Uterus (tissue), 4 donors: ENCODE data around the gene TMEM59L. TPM values are rescaled to one million over a fixed set of nuclear protein-coding genes. Genes with fewer than 3 reads are reported as not detected.

Experiments
- DNase-seq, 2 donors: peaks; one replicate each; pipeline ENCODE4 v3.0.0-alpha.2; 2019 to 2020
- H3K27ac ChIP-seq, 2 donors: fragments of 200-600 bp; sonication (generic); 1 replicate in 1 of 2; 2 replicates in 1 of 2; pipeline ENCODE4 v1.5.1; 2016 to 2018
- H3K27me3 ChIP-seq, 2 donors: fragments of 200-600 bp; sonication (generic); one replicate each; pipeline ENCODE4 v1.5.1; 2018 to 2019; ENCODE audit warnings: control low read depth in 1 of 2
- H3K36me3 ChIP-seq, 2 donors: fragments of 200-600 bp; sonication (generic); one replicate each; pipeline ENCODE4 v1.5.1; 2019; ENCODE audit warnings: control low read depth in 1 of 2
- H3K4me1 ChIP-seq, 2 donors: fragments of 200-600 bp; sonication (generic); one replicate each; pipeline ENCODE4 v1.5.1; 2018 to 2019; ENCODE audit warnings: control low read depth in 1 of 2
- H3K4me3 ChIP-seq, 2 donors: fragments of 200-600 bp; sonication (generic); 1 replicate in 1 of 2; 2 replicates in 1 of 2; pipeline ENCODE4 v1.5.1; 2018 to 2019; ENCODE audit warnings: mild to moderate bottlenecking in 1 of 2
- H3K9me3 ChIP-seq, 2 donors: fragments of 200-600 bp; sonication (generic); one replicate each; pipeline ENCODE4 v1.5.1; 2019; ENCODE audit warnings: control low read depth in 1 of 2
- CTCF ChIP-seq, 4 experiments: fragments of 200-600 bp in 2 of 4; fragments of 450-650 bp in 2 of 4; sonication (generic) in 2 of 4; IDR thresholded peaks; one replicate each; pipeline ENCODE4 v1.5.1; 2016 to 2019; ENCODE audit warnings: antibody characterized with exemption in 4 of 4, mild to moderate bottlenecking in 2 of 4, moderate library complexity in 1 of 4
- POLR2A ChIP-seq, 2 donors: fragments of 450-650 bp; IDR thresholded peaks; one replicate each; pipeline ENCODE4 v1.6.1; 2016; ENCODE audit warnings: antibody characterized with exemption in 2 of 2, mild to moderate bottlenecking in 1 of 2, moderate library complexity in 1 of 2
- intact Hi-C: fragments of 100-400 bp; cut with DNase I; formaldehyde crosslinking; loops from one replicate; pipeline ENCODE4 v1.15.1; 2023; ENCODE audit warnings: low total_unique reads
- total RNA-seq, 4 donors: library from RNA; depleted of rRNA in 3 of 4; stranded (reverse); fragments of >200 nt in 3 of 4; gene quantifications; one replicate each; pipeline versions ENCODE4 v1.1.0 to v1.2.4, GENCODE V29; 2014 to 2023
- donor health status: DM: yes; HTN: yes; CAD: no.

Gene TMEM59L
- total RNA-seq, 4 donors from 2014 or later = 0.26 to 7.5 TPM; not detected in 2

- H3K9me3 ChIP-seq = no peaks in the 10 kb centered on the region
- no peaks in the 10 kb centered on the region for H3K4me1 ChIP-seq
- intact Hi-C loops = no loop called here
- no peak overlapping the region for H3K4me3 ChIP-seq
- no peaks in the 10 kb centered on the region for H3K27me3 ChIP-seq
- no peak overlapping the region for H3K27ac ChIP-seq
- no peak for DNase-seq
- H3K36me3 ChIP-seq = no peaks in the 10 kb centered on the region
- TF ChIP-seq CTCF (IDR thresholded peaks at IDR 0.05) (no peak), POLR2A (IDR thresholded peaks at IDR 0.05) (no peak)
These were observed 22.1 kb downstream of the TMEM59L start for GRCh38 chr19:18634612-18635297.

GRCh38 chr19:18635831-18636182, 23.1 kb downstream of the TMEM59L start:
- DNase-seq = no peak
- intact Hi-C loops = no loop called here
- Histone ChIP-seq H3K4me3 (peak overlapping the region in 1 of 2 donors; percentile 61), H3K4me1 (no peaks in the 10 kb centered on the region), H3K9me3 (no peaks in the 10 kb centered on the region), H3K36me3 (no peaks in the 10 kb centered on the region), H3K27ac (no peak overlapping the region), H3K27me3 (no peaks in the 10 kb centered on the region)
- TF ChIP-seq CTCF (IDR thresholded peaks at IDR 0.05) (no peak), POLR2A (IDR thresholded peaks at IDR 0.05) (no peak)

- Histone ChIP-seq H3K9me3 (no peaks in the 10 kb centered on the region), H3K27me3 (no peaks in the 10 kb centered on the region), H3K4me3 (peak overlapping the region; percentile 56 to 61), H3K4me1 (no peaks in the 10 kb centered on the region), H3K36me3 (no peaks in the 10 kb centered on the region), H3K27ac (peak overlapping the region; percentile 82 to 90)
- intact Hi-C loops = no loop called here
- TF ChIP-seq POLR2A (IDR thresholded peaks at IDR 0.05) (no peak), CTCF (IDR thresholded peaks at IDR 0.05) (no peak)
- DNase-seq = peak; percentile 99
These were observed 23.7 kb downstream of the TMEM59L start for GRCh38 chr19:18636183-18636968.

GRCh38 chr19:18636969-18637629, 24.4 kb downstream of the TMEM59L start, which contains the start of gene KLHL26:
Gene KLHL26 (plus strand): TSS chr19:18637028. CDS start chr19:18637055, 27 bp downstream.
- intact Hi-C loops = no loop called here

More at GRCh38 chr19:18636969-18637629, 24.4 kb downstream of the TMEM59L start, which contains the start of gene KLHL26:
- Histone ChIP-seq H3K27me3 (no peaks in the 10 kb centered on the region), H3K9me3 (no peaks in the 10 kb centered on the region), H3K4me1 (no peaks in the 10 kb centered on the region), H3K36me3 (no peaks in the 10 kb centered on the region), H3K27ac (peak within 1 kb of the TSS; percentile 82 to 90), H3K4me3 (peak within 1 kb of the TSS; percentile 56 to 61)
- TF ChIP-seq POLR2A (IDR thresholded peaks at IDR 0.05) (peak; percentile 16 to 59), CTCF (IDR thresholded peaks at IDR 0.05) (no peak)
- DNase-seq = no peak
